SK-N-SH (cell line): ENCODE results near the gene BRAT1. TPM values are rescaled to one million over a fixed set of nuclear protein-coding genes. Genes with fewer than 3 reads are reported as not detected.

Source experiments
- CTCF ChIA-PET: fragments of 300-600, 350-600 bp; formaldehyde crosslinking; extraction: SDS; loops from one replicate; lab custom pipeline; 2021; lab: Yijun Ruan, JAX
- POLR2A ChIA-PET: fragments of 350-600 bp; sonication (Branson Sonifier 250); formaldehyde crosslinking; extraction: SDS; loops from one replicate; lab custom pipeline; 2020; ENCODE audit warnings: antibody characterized with exemption, inconsistent platforms; lab: Yijun Ruan, JAX
- DNase-seq: peaks from one replicate; pipeline ENCODE4 v3.0.0; 2012
- H2AFZ ChIP-seq: fragments of 200-600 bp; sonication (generic); 2 replicates; pipeline ENCODE4 v1.8.1; 2016; ENCODE audit warnings: antibody characterized with exemption, mild to moderate bottlenecking, low read depth
- H3F3A ChIP-seq: fragments of 200-600 bp; sonication (generic); replicated peaks from 2 replicates; pipeline ENCODE3; 2016; ENCODE audit warnings: antibody characterized with exemption, mild to moderate bottlenecking; ENCODE audit not compliant: insufficient read depth
- H3K27ac ChIP-seq, 2 experiments: fragments of 200-500 bp in 1 of 2; fragments of 200-600 bp in 1 of 2; sonication (Bioruptor generic) in 1 of 2; sonication (generic), shearing (Covaris generic) in 1 of 2; 2 replicates each; pipeline versions ENCODE4 v1.5.1 to v1.6.1; 2014 to 2016; ENCODE audit warnings: low read depth in 2 of 2, inconsistent platforms in 1 of 2, low read length in 1 of 2, mild to moderate bottlenecking in 1 of 2, mixed read lengths in 1 of 2
- H3K27me3 ChIP-seq: fragments of 200-600 bp; sonication (generic), shearing (Covaris generic); 2 replicates; pipeline ENCODE4 v1.6.1; 2016; ENCODE audit warnings: mixed run types; ENCODE audit not compliant: insufficient read depth
- H3K36me3 ChIP-seq, 2 experiments: fragments of 200-500 bp in 1 of 2; fragments of 200-600 bp in 1 of 2; sonication (Bioruptor generic) in 1 of 2; sonication (generic) in 1 of 2; replicated peaks in 1 of 2; 2 replicates each; pipeline versions ENCODE3 to v1.5.1; 2014 to 2016; ENCODE audit warnings: low read length in 1 of 2, mild to moderate bottlenecking in 1 of 2; ENCODE audit not compliant: insufficient read depth in 2 of 2, control insufficient read depth in 1 of 2
- H3K4me1 ChIP-seq, 2 experiments: fragments of 200-500 bp in 1 of 2; fragments of 200-600 bp in 1 of 2; sonication (Bioruptor generic) in 1 of 2; sonication (generic), shearing (Covaris generic) in 1 of 2; 2 replicates each; pipeline versions ENCODE4 v1.5.1 to v1.6.1; 2014 to 2016; ENCODE audit warnings: low read depth in 1 of 2, low read length in 1 of 2, mixed run types in 1 of 2; ENCODE audit not compliant: insufficient read depth in 2 of 2, control insufficient read depth in 1 of 2
- H3K4me2 ChIP-seq: fragments of 200-600 bp; sonication (generic), shearing (Covaris generic); 2 replicates; pipeline ENCODE4 v1.6.1; 2017; ENCODE audit warnings: mixed run types
- H3K4me3 ChIP-seq, 2 experiments: fragments of 200-500 bp in 1 of 2; fragments of 200-600 bp in 1 of 2; sonication (Bioruptor generic) in 1 of 2; sonication (generic), shearing (Covaris generic) in 1 of 2; 2 replicates each; pipeline versions ENCODE4 v1.5.1 to v1.8.1; 2014 to 2016; ENCODE audit warnings: low read depth in 2 of 2, inconsistent platforms in 1 of 2, low read length in 1 of 2, mild to moderate bottlenecking in 1 of 2, mixed read lengths in 1 of 2, moderate library complexity in 1 of 2
- H3K79me2 ChIP-seq: fragments of 200-600 bp; sonication (generic); 2 replicates; pipeline ENCODE4 v1.8.1; 2017; ENCODE audit warnings: mild to moderate bottlenecking; ENCODE audit not compliant: insufficient read depth
- H3K9ac ChIP-seq: fragments of 200-600 bp; sonication (generic); 2 replicates; pipeline ENCODE4 v1.6.1; 2017; ENCODE audit warnings: mixed run types
- H3K9me2 ChIP-seq: fragments of 200-600 bp; sonication (generic); 2 replicates; pipeline ENCODE4 v1.6.1; 2017; ENCODE audit warnings: mixed run types
- H3K9me3 ChIP-seq: fragments of 200-600 bp; sonication (generic); 2 replicates; pipeline ENCODE4 v1.6.1; 2017; ENCODE audit warnings: mixed run types, mild to moderate bottlenecking, moderate library complexity
- H4K20me1 ChIP-seq: fragments of 200-600 bp; sonication (generic); 2 replicates; pipeline ENCODE4 v1.6.1; 2017; ENCODE audit warnings: mild to moderate bottlenecking, mixed run types; ENCODE audit not compliant: insufficient read depth
- CHD2 ChIP-seq: fragments of 150-350 bp; IDR thresholded peaks from 2 replicates; pipeline ENCODE4 v1.6.1; 2018; ENCODE audit warnings: low read length; ENCODE audit not compliant: partially characterized antibody
- ELF1 ChIP-seq: IDR thresholded peaks from 2 replicates; pipeline ENCODE4 v1.4.0; 2012
- EP300 ChIP-seq, 2 experiments: IDR thresholded peaks; 2 replicates each; pipeline versions ENCODE4 v1.4.0 to v1.6.1; 2012; ENCODE audit warnings: borderline replicate concordance in 1 of 2, low read depth in 1 of 2, low read length in 1 of 2
- EZH2phosphoT487 ChIP-seq: fragments of 200-600 bp; sonication (generic); IDR thresholded peaks from 2 replicates; pipeline ENCODE4 v1.6.1; 2017; ENCODE audit warnings: low read depth, mixed run types, mild to moderate bottlenecking, antibody characterized with exemption, moderate library complexity, borderline replicate concordance
- FOSL2 ChIP-seq: IDR thresholded peaks from 2 replicates; pipeline ENCODE4 v1.4.0; 2012; ENCODE audit warnings: low read depth, mild to moderate bottlenecking, moderate library complexity, borderline replicate concordance
- FOXM1 ChIP-seq: IDR thresholded peaks from 2 replicates; pipeline ENCODE4 v1.4.0; 2012; ENCODE audit warnings: low read depth, mild to moderate bottlenecking
- GABPA ChIP-seq: IDR thresholded peaks from 2 replicates; pipeline ENCODE4 v1.4.0; 2012; ENCODE audit warnings: low read depth, mild to moderate bottlenecking
- MEF2A ChIP-seq: IDR thresholded peaks from 2 replicates; pipeline ENCODE4 v1.4.0; 2012; ENCODE audit warnings: low read depth, borderline replicate concordance
- POLR2AphosphoS5 ChIP-seq: IDR thresholded peaks from 2 replicates; pipeline ENCODE4 v1.6.1; 2012; ENCODE audit warnings: low read depth, low read length
- SIN3A ChIP-seq: IDR thresholded peaks from 2 replicates; pipeline ENCODE4 v1.6.1; 2012; ENCODE audit warnings: low read depth, mild to moderate bottlenecking, low read length, moderate library complexity, borderline replicate concordance
- SMC3 ChIP-seq: IDR thresholded peaks from 2 replicates; pipeline ENCODE4 v1.6.1; 2012; ENCODE audit warnings: low read depth, low read length, improper control_type of control experiment
- TAF1 ChIP-seq: IDR thresholded peaks from 2 replicates; pipeline ENCODE4 v1.6.1; 2012; ENCODE audit warnings: low read depth, mild to moderate bottlenecking, low read length, moderate library complexity, borderline replicate concordance
- TCF12 ChIP-seq: IDR thresholded peaks from 2 replicates; pipeline ENCODE4 v1.4.0; 2012
- TEAD4 ChIP-seq: IDR thresholded peaks from 2 replicates; pipeline ENCODE4 v1.4.0; 2012; ENCODE audit warnings: mild to moderate bottlenecking, borderline replicate concordance; ENCODE audit not compliant: insufficient read depth
- YY1 ChIP-seq: IDR thresholded peaks from 2 replicates; pipeline ENCODE4 v1.4.0; 2012; ENCODE audit warnings: low read depth, mild to moderate bottlenecking
- WGBS: methylation state at CpG from one replicate; pipeline ENCODE4 v1.1.6; 2017; ENCODE audit warnings: low lambda C conversion rate; 5-methylcytosine and 5-hydroxymethylcytosine counted together
- polyA plus RNA-seq, 3 experiments: library from polyadenylated mRNA; depleted of rRNA; stranded (reverse); fragments of >200 nt; gene quantifications; 2 replicates each; pipeline ENCODE4 v1.2.3, GENCODE V29; 2012
- TF ChIP-seq, protein P1 (sequence below): IDR thresholded peaks from 2 replicates; pipeline ENCODE4 v1.4.0; 2012; ENCODE audit warnings: low read depth
- TF ChIP-seq, protein P2 (sequence below): IDR thresholded peaks from 2 replicates; pipeline ENCODE4 v1.6.1; 2012; ENCODE audit warnings: mild to moderate bottlenecking, low read depth, low read length, moderate library complexity
- TF ChIP-seq, protein P3 (sequence below): fragments of 200-600 bp; sonication (generic); IDR thresholded peaks from 2 replicates; pipeline ENCODE4 v1.6.1; 2017; ENCODE audit warnings: antibody characterized with exemption, mild to moderate bottlenecking, moderate library complexity

BRAT1 gene
- polyA plus RNA-seq, 1 of the 3 experiments (the other 2 are of a cell fraction): 36.2 TPM

DNA sequence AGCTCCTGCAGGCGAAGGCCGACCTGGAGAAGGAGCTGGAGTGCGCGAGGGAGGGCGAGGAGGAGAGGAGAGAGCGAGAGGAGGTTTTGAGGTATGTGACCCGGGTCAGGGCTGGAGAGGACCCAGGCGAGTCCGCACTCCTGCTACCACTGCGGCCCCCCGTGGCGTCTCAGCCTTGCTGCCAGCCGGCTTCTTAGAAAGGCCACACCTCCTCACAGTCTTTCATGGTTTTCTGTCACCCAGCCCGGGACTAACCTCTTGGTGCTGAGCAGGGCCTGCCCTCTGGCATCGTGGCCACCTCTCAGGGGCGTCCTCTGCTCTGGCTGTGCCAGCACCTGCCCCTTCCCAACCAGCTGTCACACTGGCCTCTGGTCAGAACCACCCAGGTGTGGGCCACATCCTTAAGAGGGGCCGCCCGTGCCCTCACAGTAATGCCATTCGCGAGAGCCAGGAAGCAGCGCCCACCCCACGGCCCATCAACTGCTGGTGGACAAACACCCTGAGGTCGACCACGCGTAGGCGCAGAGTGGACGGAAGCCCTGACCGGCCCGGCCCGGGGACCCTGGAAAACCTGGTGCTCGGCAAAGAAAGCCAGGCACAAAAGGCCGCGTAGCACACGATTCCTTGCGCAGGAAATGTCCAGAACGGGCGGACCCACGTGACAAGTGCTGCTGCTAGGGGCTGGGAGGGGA, 37.9 kb upstream of the BRAT1 start:
- Histone ChIP-seq H3K4me2 (no peak overlapping the region), H3K27me3 (no peaks in the 10 kb centered on the region), H3F3A (no peaks in the 10 kb centered on the region), H4K20me1 (no peaks in the 10 kb centered on the region), H3K4me1 (no peaks in the 10 kb centered on the region; a peak in 1 of 4 replicates), H3K79me2 (no peaks in the 10 kb centered on the region), H3K27ac (no peak overlapping the region), H3K9me3 (no peaks in the 10 kb centered on the region), H3K9me2 (no peaks in the 10 kb centered on the region), H3K36me3 (peaks cover 11 to 57% of the 10 kb centered on the region in 2 experiments), H3K4me3 (no peak overlapping the region), H2AFZ (no peak overlapping the region)
- CTCF ChIA-PET: interaction anchor here (1.1 kb wide), 1 partner anchor 16 kb away, joined by 3 read pairs; no protein-coding TSS in a partner anchor
- WGBS: 96% methylated on average over 38 of the region's 38 CpGs
- DNase-seq: no peak
- POLR2A ChIA-PET: no interaction called here
- no peak for TF ChIP-seq TCF12
- TF ChIP-seq GABPA: no peak
- TF ChIP-seq SIN3A: no peak
- no peak for TF ChIP-seq POLR2AphosphoS5
- TF ChIP-seq YY1: no peak
- no peak for TF ChIP-seq EZH2phosphoT487
- TF ChIP-seq, all 33 proteins: peak for 0
- H3K9ac ChIP-seq: no peak overlapping the region

DNA sequence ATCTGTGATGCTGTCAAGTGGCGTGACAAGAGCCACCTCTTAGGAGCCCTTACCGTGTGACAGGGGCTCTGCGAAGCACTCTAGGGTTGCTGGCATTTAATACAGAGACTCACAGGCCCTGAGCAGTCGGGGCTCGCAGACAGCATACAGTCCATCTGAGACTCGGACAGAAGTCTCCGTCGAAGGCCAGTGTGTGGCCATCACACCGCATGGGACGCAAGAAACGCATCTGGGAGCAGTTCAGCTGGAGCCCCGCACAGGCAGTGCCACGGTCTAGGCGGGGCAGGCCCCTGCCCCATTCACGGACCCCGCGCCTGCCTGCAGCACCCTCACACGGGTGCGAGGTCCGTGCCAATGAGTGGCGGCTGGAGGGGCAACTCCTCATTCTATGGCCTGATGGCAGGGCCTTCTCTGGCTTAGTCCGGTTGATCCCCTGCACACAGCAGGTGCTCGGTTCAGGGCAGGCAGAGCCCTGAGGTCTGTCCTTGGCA, 37.1 kb upstream of the BRAT1 start:
- 95% methylated on average over 18 of the region's 23 CpGs for WGBS
- Histone ChIP-seq H3K4me1 (no peaks in the 10 kb centered on the region; a peak in 1 of 4 replicates), H3K9ac (no peak overlapping the region), H3K4me3 (no peak overlapping the region), H3K9me2 (no peaks in the 10 kb centered on the region), H3K36me3 (peaks cover 14 to 51% of the 10 kb centered on the region in 2 experiments), H3K4me2 (no peak overlapping the region), H2AFZ (no peak overlapping the region), H3K79me2 (no peaks in the 10 kb centered on the region), H3K27me3 (no peaks in the 10 kb centered on the region), H3F3A (no peaks in the 10 kb centered on the region), H3K27ac (no peak overlapping the region), H3K9me3 (no peaks in the 10 kb centered on the region), H4K20me1 (no peaks in the 10 kb centered on the region)
- ChIA-PET CTCF (no interaction called here), POLR2A (no interaction called here)
- no peak for TF ChIP-seq TAF1
- TF ChIP-seq TCF12: no peak
- no peak for TF ChIP-seq MEF2A
- TF ChIP-seq, protein P1, sequence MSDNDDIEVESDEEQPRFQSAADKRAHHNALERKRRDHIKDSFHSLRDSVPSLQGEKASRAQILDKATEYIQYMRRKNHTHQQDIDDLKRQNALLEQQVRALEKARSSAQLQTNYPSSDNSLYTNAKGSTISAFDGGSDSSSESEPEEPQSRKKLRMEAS: no peak
- no peak for TF ChIP-seq GABPA
- TF ChIP-seq EP300 (IDR thresholded peaks at IDR 0.05; ENCODE audit: borderline replicate concordance in 1 of 2, low read depth in 1 of 2, low read length in 1 of 2): no peak
- TF ChIP-seq EZH2phosphoT487: no peak
- TF ChIP-seq, protein P2, sequence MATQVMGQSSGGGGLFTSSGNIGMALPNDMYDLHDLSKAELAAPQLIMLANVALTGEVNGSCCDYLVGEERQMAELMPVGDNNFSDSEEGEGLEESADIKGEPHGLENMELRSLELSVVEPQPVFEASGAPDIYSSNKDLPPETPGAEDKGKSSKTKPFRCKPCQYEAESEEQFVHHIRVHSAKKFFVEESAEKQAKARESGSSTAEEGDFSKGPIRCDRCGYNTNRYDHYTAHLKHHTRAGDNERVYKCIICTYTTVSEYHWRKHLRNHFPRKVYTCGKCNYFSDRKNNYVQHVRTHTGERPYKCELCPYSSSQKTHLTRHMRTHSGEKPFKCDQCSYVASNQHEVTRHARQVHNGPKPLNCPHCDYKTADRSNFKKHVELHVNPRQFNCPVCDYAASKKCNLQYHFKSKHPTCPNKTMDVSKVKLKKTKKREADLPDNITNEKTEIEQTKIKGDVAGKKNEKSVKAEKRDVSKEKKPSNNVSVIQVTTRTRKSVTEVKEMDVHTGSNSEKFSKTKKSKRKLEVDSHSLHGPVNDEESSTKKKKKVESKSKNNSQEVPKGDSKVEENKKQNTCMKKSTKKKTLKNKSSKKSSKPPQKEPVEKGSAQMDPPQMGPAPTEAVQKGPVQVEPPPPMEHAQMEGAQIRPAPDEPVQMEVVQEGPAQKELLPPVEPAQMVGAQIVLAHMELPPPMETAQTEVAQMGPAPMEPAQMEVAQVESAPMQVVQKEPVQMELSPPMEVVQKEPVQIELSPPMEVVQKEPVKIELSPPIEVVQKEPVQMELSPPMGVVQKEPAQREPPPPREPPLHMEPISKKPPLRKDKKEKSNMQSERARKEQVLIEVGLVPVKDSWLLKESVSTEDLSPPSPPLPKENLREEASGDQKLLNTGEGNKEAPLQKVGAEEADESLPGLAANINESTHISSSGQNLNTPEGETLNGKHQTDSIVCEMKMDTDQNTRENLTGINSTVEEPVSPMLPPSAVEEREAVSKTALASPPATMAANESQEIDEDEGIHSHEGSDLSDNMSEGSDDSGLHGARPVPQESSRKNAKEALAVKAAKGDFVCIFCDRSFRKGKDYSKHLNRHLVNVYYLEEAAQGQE: no peak
- no peak for TF ChIP-seq SMC3
- no peak for TF ChIP-seq TEAD4
- no peak for TF ChIP-seq CHD2
- TF ChIP-seq FOSL2: no peak
- TF ChIP-seq ELF1: no peak
- TF ChIP-seq YY1: no peak
- TF ChIP-seq FOXM1: no peak
- TF ChIP-seq, protein P3, sequence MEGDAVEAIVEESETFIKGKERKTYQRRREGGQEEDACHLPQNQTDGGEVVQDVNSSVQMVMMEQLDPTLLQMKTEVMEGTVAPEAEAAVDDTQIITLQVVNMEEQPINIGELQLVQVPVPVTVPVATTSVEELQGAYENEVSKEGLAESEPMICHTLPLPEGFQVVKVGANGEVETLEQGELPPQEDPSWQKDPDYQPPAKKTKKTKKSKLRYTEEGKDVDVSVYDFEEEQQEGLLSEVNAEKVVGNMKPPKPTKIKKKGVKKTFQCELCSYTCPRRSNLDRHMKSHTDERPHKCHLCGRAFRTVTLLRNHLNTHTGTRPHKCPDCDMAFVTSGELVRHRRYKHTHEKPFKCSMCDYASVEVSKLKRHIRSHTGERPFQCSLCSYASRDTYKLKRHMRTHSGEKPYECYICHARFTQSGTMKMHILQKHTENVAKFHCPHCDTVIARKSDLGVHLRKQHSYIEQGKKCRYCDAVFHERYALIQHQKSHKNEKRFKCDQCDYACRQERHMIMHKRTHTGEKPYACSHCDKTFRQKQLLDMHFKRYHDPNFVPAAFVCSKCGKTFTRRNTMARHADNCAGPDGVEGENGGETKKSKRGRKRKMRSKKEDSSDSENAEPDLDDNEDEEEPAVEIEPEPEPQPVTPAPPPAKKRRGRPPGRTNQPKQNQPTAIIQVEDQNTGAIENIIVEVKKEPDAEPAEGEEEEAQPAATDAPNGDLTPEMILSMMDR: no peak
- DNase-seq: no peak
